ENCODE results near the gene CDC45.

GRCh38 chr22:19508024-19508776 lies 28.5 kb downstream of the CDC45 start:
- TF ChIP-seq CTCF (conservative IDR thresholded peaks at IDR 0.05 in 1 of 2, IDR thresholded peaks at IDR 0.05 in 1 of 2; ENCODE audit: extremely low read depth in 1 of 2, insufficient read depth in 1 of 2, low read depth in 1 of 2, low read length in 2 of 2) (no peak), EZH2 (IDR thresholded peaks at IDR 0.05; ENCODE audit: borderline replicate concordance, low read length) (no peak)
